Liver (tissue), 9 donors: ENCODE data around the gene ARIH1. TPM values are rescaled to one million over a fixed set of nuclear protein-coding genes. Genes with fewer than 3 reads are reported as not detected.

Source experiments
- DNase-seq: peaks from one replicate; pipeline ENCODE4 v3.0.0-alpha.2; 2017; ENCODE audit warnings: low spot score
- H3K27ac ChIP-seq, 2 donors: one replicate each; pipeline ENCODE4 v1.7.0; 2013; ENCODE audit warnings: inconsistent platforms in 2 of 2, low read length in 2 of 2, control low read depth in 1 of 2, low read depth in 1 of 2, mild to moderate bottlenecking in 1 of 2
- H3K27me3 ChIP-seq, 4 donors: one replicate each; pipeline versions ENCODE4 v1.6.1 to v1.7.0; 2013; ENCODE audit warnings: low read length in 3 of 4, inconsistent platforms in 1 of 4, mild to moderate bottlenecking in 1 of 4, moderate library complexity in 1 of 4; ENCODE audit not compliant: control insufficient read depth in 4 of 4, insufficient read depth in 4 of 4
- H3K36me3 ChIP-seq, 4 donors: one replicate each; pipeline versions ENCODE4 v1.6.1 to v1.7.0; 2013; ENCODE audit warnings: low read length in 3 of 4, mild to moderate bottlenecking in 3 of 4, low read depth in 1 of 4, moderate library complexity in 1 of 4; ENCODE audit not compliant: control insufficient read depth in 4 of 4, insufficient read depth in 3 of 4
- H3K4me1 ChIP-seq, 4 donors: one replicate each; pipeline versions ENCODE4 v1.6.1 to v1.7.0; 2013; ENCODE audit warnings: low read length in 3 of 4, mild to moderate bottlenecking in 3 of 4, moderate library complexity in 1 of 4; ENCODE audit not compliant: control insufficient read depth in 4 of 4, insufficient read depth in 4 of 4
- H3K4me3 ChIP-seq, 3 donors: one replicate each; pipeline versions ENCODE4 v1.6.1 to v1.7.0; 2013; ENCODE audit warnings: low read length in 3 of 3, control low read depth in 1 of 3, low read depth in 1 of 3, mild to moderate bottlenecking in 1 of 3
- H3K9ac ChIP-seq, 2 donors: one replicate each; pipeline ENCODE4 v1.7.0; 2013; ENCODE audit warnings: low read length in 2 of 2, mild to moderate bottlenecking in 2 of 2, moderate library complexity in 2 of 2, control low read depth in 1 of 2, low read depth in 1 of 2
- H3K9me3 ChIP-seq, 4 donors: one replicate each; pipeline versions ENCODE4 v1.6.1 to v1.7.0; 2013; ENCODE audit warnings: low read length in 3 of 4; ENCODE audit not compliant: control insufficient read depth in 4 of 4
- ATF3 ChIP-seq: IDR thresholded peaks from 2 replicates; pipeline ENCODE4 v1.6.1; 2016; ENCODE audit warnings: antibody characterized with exemption
- CTCF ChIP-seq: fragments of 150-350 bp; IDR thresholded peaks from 2 replicates; pipeline ENCODE4 v1.5.1; 2017; ENCODE audit warnings: improper control_type of control experiment, low read depth, low read length; ENCODE audit not compliant: missing input control
- EGR1 ChIP-seq, 2 donors: IDR thresholded peaks; 2 replicates each; pipeline ENCODE4 v1.6.1; 2016 to 2018; ENCODE audit warnings: antibody characterized with exemption in 2 of 2, low read depth in 2 of 2
- FOXA1 ChIP-seq: IDR thresholded peaks from 2 replicates; pipeline ENCODE4 v1.6.1; 2016; ENCODE audit warnings: antibody characterized with exemption
- FOXA2 ChIP-seq: IDR thresholded peaks from 2 replicates; pipeline ENCODE4 v1.6.1; 2016; ENCODE audit warnings: antibody characterized with exemption
- GABPA ChIP-seq, 2 donors: IDR thresholded peaks in 1 of 2; conservative IDR thresholded peaks in 1 of 2; 2 replicates each; pipeline ENCODE4 v1.6.1; 2016; ENCODE audit warnings: antibody characterized with exemption in 2 of 2, mild to moderate bottlenecking in 1 of 2, moderate library complexity in 1 of 2
- HNF4A ChIP-seq, 2 donors: conservative IDR thresholded peaks; 2 replicates each; pipeline ENCODE4 v1.6.1; 2016; ENCODE audit warnings: antibody characterized with exemption in 2 of 2, mild to moderate bottlenecking in 2 of 2
- HNF4G ChIP-seq: IDR thresholded peaks from 2 replicates; pipeline ENCODE4 v1.6.1; 2016; ENCODE audit warnings: antibody characterized with exemption
- JUND ChIP-seq, 2 donors: IDR thresholded peaks; 2 replicates each; pipeline ENCODE4 v1.6.1; 2016; ENCODE audit warnings: antibody characterized with exemption in 2 of 2
- MAX ChIP-seq: IDR thresholded peaks from 2 replicates; pipeline ENCODE4 v1.6.1; 2016; ENCODE audit warnings: antibody characterized with exemption
- NR2F2 ChIP-seq: IDR thresholded peaks from 2 replicates; pipeline ENCODE4 v1.6.1; 2016; ENCODE audit warnings: antibody characterized with exemption
- RAD21 ChIP-seq, 2 donors: IDR thresholded peaks; 2 replicates each; pipeline ENCODE4 v1.6.1; 2016; ENCODE audit warnings: antibody characterized with exemption in 2 of 2, mild to moderate bottlenecking in 2 of 2
- REST ChIP-seq: IDR thresholded peaks from 2 replicates; pipeline ENCODE4 v1.6.1; 2016; ENCODE audit warnings: antibody characterized with exemption, mild to moderate bottlenecking
- RXRA ChIP-seq, 2 donors: IDR thresholded peaks; 2 replicates each; pipeline ENCODE4 v1.6.1; 2017 to 2018; ENCODE audit warnings: antibody characterized with exemption in 2 of 2, mild to moderate bottlenecking in 1 of 2
- SP1 ChIP-seq: IDR thresholded peaks from 2 replicates; pipeline ENCODE4 v1.6.1; 2018; ENCODE audit warnings: antibody characterized with exemption, mild to moderate bottlenecking
- TAF1 ChIP-seq: conservative IDR thresholded peaks from 2 replicates; pipeline ENCODE4 v1.6.1; 2016; ENCODE audit warnings: antibody characterized with exemption, mild to moderate bottlenecking
- YY1 ChIP-seq: IDR thresholded peaks from 2 replicates; pipeline ENCODE4 v1.6.1; 2016; ENCODE audit warnings: antibody characterized with exemption, mild to moderate bottlenecking
- ZBTB33 ChIP-seq: IDR thresholded peaks from 2 replicates; pipeline ENCODE4 v1.6.1; 2016; ENCODE audit warnings: antibody characterized with exemption
- WGBS: extraction: QIAGEN DNeasy Blood & Tissue Kit; methylation state at CpG from one replicate; pipeline ENCODE4 v1.1.7; 2013; 5-methylcytosine and 5-hydroxymethylcytosine counted together
- polyA plus RNA-seq, 2 donors: library from polyadenylated mRNA; stranded (reverse) in 1 of 2; unstranded in 1 of 2; fragments of 200-250 nt in 1 of 2; fragments of >200 nt in 1 of 2; fragmentation: Nextera tagmentation in 1 of 2; extraction: Ambion mirVana in 1 of 2; gene quantifications; one replicate each; pipeline versions ENCODE4 v1.2.1 to v1.2.3, GENCODE V29; 2013 to 2015
- total RNA-seq, 2 donors: library from RNA; depleted of rRNA; stranded (reverse); fragments of >200 nt; gene quantifications; one replicate each; pipeline ENCODE4 v1.2.3, GENCODE V29; 2014
- donor health status: healthy.
- donor health status: healthy.
- donor health status: healthy.
- donor health status: healthy.
- donor health status: healthy.

The ARIH1 gene
- total and polyA plus RNA-seq, 4 donors, result 10.8 to 23.8 (median 18.8) TPM

GRCh38 chr15:72585476-72586058 lies 111.4 kb downstream of the ARIH1 start:
- Histone ChIP-seq H3K9me3 (no peaks in the 10 kb centered on the region), H3K4me3 (no peak overlapping the region), H3K27me3 (no peaks in the 10 kb centered on the region), H3K9ac (no peak overlapping the region), H3K36me3 (peaks cover 2 to 40% (median 30%) of the 10 kb centered on the region in 4 donors), H3K27ac (no peak overlapping the region), H3K4me1 (no peaks in the 10 kb centered on the region)
- no peak for DNase-seq
- WGBS, result 86% methylated on average over 1 of the region's 1 CpG
- TF ChIP-seq RXRA (IDR thresholded peaks at IDR 0.05), result no peak
- no peak for TF ChIP-seq NR2F2
- TF ChIP-seq YY1, result no peak
- peak; percentile 34 to 56 for TF ChIP-seq RAD21 (IDR thresholded peaks at IDR 0.05)

GRCh38 chr15:72588096-72588495 lies 114.0 kb downstream of the ARIH1 start:
- WGBS, result 97% methylated on average over 3 of the region's 3 CpGs

More at GRCh38 chr15:72588096-72588495, 114.0 kb downstream of the ARIH1 start:
- Histone ChIP-seq H3K27me3 (no peaks in the 10 kb centered on the region), H3K4me3 (no peak overlapping the region), H3K9ac (no peak overlapping the region), H3K4me1 (no peaks in the 10 kb centered on the region), H3K36me3 (peaks cover 2 to 21% (median 10%) of the 10 kb centered on the region in 4 donors), H3K9me3 (no peaks in the 10 kb centered on the region), H3K27ac (no peak overlapping the region)
- DNase-seq, result no peak
- TF ChIP-seq ATF3 (no peak), NR2F2 (no peak), EGR1 (IDR thresholded peaks at IDR 0.05; ENCODE audit: low read depth in 2 of 2) (no peak), HNF4G (no peak), JUND (IDR thresholded peaks at IDR 0.05) (no peak), HNF4A (conservative IDR thresholded peaks at IDR 0.05) (no peak), REST (no peak), FOXA2 (no peak), ZBTB33 (no peak), CTCF (no peak), RAD21 (IDR thresholded peaks at IDR 0.05) (no peak), TAF1 (no peak), GABPA (IDR thresholded peaks at IDR 0.05 in 1 of 2, conservative IDR thresholded peaks at IDR 0.05 in 1 of 2) (no peak), MAX (no peak), FOXA1 (no peak), SP1 (no peak), RXRA (IDR thresholded peaks at IDR 0.05) (no peak), YY1 (no peak)
